OCI-LY1 (cell line): ENCODE measurements around the gene TPO.

Experiments
- CTCF ChIP-seq: fragments of 200-600 bp; sonication (generic), shearing (Covaris generic); IDR thresholded peaks from 2 replicates; pipeline ENCODE4 v1.5.1; 2017; ENCODE audit warnings: mild to moderate bottlenecking, antibody characterized with exemption, low read length, moderate library complexity, mixed read lengths
- EZH2 ChIP-seq: fragments of 200-600 bp; sonication (generic), shearing (Covaris generic); IDR thresholded peaks from 2 replicates; pipeline ENCODE4 v1.8.0; 2017; ENCODE audit warnings: borderline replicate concordance, mixed run types, mild to moderate bottlenecking, antibody characterized with exemption, low read length, moderate library complexity, mixed read lengths

GRCh38 chr2:1557467-1557820 is 144.2 kb downstream of the TPO start:
- TF ChIP-seq CTCF: no peak
- TF ChIP-seq EZH2: no peak
